HT1080 (cell line): ENCODE data around the gene ABHD13. TPM values are rescaled to one million over a fixed set of nuclear protein-coding genes. Genes with fewer than 3 reads are reported as not detected.
"Not testable (repeated sequence)": the region's sequence is repeated elsewhere in the genome, so short reads cannot be mapped to it uniquely, and the experiment has no call there.

ENCODE experiments used
- DNase-seq: peaks from one replicate; pipeline ENCODE4 v3.0.0-alpha.2; 2015; ENCODE audit warnings: low read depth
- polyA plus RNA-seq, 2 experiments: library from polyadenylated mRNA; depleted of rRNA; stranded (reverse); fragments of >200 nt; gene quantifications; 2 replicates each; pipeline ENCODE4 v1.2.3, GENCODE V29; 2015
- total RNA-seq: library from RNA; depleted of rRNA; stranded (reverse); fragments of >200 nt; shearing (Covaris generic); gene quantifications from 2 replicates; pipeline ENCODE4 v1.2.3, GENCODE V29; 2014; rRNA removed

Gene ABHD13
- total RNA-seq: 5.2 and 7.0 TPM in 2 replicates
- 9.7 and 10.9 TPM in 2 replicates for polyA plus RNA-seq (2015; cell fraction: cytosol; rRNA removed)
- 8.6 and 9.6 TPM in 2 replicates for polyA plus RNA-seq (2015; cell fraction: nucleus; rRNA removed)

DNA sequence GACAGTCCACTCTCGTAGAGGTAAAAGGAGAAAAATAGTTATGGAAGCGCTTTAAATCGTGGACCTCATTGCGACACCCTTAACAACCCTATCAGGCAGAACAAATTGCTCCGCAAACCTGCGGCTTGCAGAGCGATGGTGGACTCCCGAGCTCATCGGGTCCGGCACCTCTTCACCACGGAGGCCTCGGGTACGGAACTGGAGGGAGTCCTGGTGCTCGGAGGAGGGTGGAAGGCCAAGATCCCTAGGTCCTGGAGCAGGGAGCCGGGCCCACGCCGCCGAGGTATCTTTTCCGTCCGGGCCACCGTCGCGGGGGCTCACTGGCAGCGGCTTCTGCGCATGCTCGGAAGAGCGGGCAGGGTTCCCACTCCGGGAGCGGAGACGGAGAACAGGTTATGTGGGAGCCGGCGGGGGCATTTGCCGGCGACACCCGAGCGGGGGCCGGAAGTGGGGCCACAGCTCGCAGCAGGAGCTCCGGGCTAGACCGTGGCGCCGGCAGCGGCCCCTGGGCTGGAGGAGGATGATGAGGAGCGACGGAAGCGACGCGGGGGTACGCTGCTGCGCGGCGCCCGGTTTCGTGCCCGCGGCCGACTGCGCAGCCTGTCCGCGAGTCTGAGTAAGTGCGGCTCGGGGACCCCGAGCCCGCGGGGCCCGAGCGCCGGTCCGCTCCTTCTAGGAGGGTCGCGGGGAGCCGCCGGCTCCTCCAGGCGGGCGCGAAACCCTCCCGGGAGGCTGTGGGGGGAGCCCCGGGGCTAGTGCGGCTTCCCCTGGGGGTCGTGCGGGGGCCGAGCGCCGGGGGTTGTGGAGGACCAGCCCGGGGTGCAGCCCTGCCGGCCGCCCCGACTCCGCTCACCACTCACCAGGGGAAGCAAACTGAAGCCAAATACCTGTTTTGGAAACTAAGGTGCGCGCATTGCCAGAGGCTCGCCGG, at the start of gene ABHD13:
TSS of gene ABHD13 (plus strand) at position 349 of the 931 bp plus-strand sequence. CDS start 10,827 bp downstream, outside the sequence.
- DNase-seq: peak; percentile 94

DNA sequence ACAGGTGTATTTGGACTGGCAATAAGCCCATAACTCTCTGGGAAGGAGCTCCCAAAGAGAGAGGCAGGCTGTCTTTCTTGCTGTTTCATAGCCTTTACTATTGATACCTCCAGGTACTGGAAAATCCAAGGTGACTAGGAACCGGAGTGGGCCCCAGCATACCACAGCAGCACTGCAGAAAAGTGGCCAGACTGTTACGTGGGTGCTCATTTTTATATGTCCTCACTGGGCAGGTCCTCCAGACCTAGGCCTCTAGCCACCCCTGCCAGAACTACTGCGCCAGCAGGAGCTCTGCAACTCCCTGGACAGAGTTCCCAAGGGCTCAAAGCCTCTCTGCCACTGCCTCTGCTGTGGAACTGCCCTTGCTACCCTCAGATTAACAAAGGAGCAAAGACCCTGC, 49.3 kb upstream of the ABHD13 start:
- DNase-seq: no peak

DNA sequence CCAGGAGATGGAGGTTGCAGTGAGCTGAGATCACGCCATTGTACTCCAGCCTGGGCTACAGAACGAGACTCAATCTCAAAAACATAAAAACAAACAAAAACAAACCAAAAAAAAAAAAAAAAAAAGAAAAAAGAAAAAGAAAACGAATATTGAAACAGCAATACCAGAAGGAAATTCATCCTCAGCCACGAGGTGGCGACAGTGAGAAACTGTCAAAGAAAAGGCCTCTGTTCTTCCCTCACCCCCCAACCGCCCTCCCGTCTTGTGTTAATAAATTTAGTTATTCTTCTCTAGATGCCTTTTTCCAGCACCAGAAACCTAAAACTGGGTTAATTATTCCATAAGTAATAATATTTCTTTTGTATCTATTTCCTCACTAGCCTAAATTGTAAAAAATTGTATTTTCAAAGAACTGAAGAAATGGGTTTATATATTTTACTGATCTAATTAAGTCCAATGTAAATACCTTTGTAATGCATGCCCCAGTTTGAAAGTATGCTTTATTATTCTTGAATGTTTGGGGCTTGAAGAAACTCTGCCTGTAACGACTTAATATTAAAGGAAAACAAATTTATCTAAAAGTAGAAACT, 41.4 kb upstream of the ABHD13 start:
- no peak for DNase-seq

DNA sequence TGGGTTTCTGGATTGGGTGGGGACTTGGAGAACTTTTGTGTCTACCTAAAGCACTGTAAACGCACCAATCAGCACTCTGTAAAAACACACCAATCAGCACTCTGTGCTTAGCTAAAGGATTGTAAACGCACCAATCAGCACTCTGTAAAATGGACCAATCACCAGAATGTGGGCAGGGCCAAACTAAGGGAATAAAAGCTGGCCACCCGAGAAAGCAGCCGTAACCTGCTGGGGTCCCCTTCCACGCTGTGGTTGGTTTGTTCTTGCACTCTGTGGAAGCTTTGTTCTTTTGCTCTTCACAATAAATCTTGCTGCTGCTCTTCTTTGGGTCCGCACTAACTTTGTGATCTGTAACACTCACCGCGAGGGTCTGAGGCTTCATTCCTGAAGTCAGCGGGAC, 40.1 kb upstream of the ABHD13 start:
- DNase-seq: no peak

DNA sequence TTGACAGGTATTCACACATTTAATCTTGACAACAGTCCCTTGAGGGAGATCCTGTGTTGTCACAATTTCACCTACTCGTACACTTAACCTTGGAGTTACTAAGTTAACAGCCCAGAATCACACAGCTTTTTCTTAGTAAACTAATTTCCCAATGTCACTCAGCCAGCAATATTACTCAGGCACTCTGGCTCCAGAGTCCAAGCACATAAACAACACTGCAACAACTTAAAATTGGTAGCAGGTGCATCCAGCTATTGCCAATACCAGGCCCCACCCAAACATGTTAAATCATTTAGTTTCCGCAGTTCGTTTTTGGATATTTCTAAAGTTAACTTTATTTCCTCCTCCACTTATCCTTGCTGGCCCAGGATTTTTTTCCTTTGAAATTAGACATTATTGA, 35.5 kb upstream of the ABHD13 start:
- DNase-seq: no peak

DNA sequence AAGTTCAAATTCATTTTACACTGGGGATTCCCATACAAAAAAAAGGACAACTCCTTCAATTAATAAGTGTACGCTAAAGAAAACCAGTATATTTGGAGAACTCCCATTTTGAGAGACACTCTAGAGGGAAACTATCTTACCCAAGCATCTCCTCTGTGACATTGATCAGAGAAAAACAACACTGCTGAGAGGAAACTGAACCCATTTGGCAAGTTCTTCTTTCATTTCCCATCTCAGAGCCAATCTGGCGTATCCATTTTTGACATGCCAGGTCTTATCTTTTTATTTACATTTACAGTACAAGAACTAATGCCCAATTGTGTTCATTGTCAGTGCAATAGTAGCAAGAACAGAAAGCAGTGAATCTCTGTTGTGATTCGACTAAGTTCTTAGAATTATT, 33.0 kb upstream of the ABHD13 start:
- DNase-seq: no peak

DNA sequence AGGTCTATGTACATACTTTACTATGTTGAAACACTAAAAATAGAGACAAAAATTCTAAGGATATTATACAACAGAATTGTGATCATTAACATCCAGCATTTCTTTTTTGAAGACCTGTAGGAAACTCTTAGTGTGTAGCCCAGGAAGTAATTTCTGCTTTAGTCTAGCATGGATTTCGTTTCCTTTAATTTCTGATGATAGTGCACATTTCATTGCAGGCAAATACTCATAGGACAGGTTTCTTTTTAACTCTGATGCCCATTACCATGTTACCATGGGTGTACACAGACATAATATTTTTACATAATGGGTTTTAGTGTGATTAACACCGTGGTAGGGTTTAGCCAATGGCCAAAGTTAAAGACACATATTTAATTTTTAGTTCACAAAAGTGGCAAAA, 29.9 kb upstream of the ABHD13 start:
- no peak for DNase-seq

DNA sequence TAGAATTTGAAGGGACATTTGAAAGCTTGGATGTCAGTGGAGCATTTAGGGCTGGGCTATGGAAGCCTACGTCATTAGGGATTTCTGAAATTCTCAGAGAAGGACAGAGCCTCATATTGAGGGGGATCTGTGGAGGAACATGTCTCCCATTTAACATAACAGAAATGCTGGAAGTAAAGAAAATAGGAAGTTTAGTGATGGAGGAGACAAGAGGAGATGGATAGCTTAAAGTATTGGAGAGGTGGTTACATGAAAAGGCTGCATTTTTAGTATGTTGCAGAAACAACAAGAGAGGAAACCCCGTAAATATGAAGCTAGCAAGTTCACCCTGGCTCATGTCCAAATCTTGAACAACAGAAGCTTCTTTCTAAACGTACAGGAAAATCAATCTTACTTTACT, 27.3 kb upstream of the ABHD13 start:
- no peak for DNase-seq

DNA sequence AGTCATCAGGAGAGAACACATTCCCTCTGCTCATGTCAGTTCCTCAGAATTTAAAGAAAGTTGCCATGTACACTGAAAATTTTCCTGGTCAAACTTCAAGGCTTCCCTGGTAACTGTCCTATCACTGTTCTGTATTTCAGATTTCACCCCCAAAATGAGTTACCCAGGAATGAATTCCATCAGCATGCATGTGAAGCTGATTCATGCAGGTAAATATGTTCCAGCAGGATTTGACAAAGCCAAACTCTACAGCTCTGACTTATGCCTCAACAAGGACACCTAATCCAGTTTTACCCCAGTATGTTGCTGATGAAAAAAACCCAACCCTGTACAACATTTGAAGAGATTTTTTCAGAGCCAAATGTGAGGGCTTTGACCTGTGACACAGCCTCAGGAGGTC, 24.4 kb upstream of the ABHD13 start:
- no peak for DNase-seq

DNA sequence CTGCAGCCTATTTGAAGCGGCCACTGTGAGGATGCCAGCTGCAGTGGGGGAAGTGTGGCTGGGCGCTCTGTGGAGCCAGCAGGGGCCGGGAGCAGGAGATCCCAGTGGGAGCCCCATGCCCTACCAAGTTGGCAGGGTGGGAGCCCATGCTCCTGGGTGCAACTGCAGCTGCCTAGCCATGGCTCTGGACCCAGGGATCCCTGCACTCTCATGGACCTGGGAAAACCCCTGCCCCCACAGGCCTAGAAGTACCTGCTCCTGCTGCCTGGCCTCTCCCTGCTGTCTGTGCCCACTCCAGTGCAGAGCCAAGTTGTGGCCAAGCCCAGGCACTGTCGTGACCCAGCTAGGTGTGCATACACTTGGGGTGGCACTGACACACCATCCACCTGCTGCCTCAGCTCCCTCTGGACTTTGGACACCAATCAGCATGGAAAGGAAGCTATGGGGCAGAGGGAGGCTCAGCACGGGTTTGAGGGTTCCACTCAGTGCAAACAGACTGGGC, 23.7 kb upstream of the ABHD13 start:
- DNase-seq: no peak

DNA sequence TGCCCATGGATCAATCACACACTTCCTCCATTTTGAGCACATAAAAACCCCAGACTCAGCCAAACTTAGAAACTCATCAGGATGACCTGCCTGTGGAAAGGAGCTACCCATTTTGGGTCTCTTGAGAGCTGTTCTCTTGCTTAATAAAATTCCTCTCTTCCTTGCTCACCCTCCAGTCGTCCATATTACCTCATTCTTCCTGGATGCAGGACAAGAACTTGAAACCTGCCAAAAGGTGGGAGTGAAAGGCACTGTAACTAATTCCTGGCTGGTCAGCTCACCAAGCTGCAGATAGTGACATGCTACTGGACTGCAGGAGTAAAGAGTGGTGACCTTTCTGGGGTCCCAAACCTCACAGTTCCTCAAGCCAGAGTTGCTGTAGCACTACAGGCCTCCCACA, 23.0 kb upstream of the ABHD13 start:
- no peak for DNase-seq

DNA sequence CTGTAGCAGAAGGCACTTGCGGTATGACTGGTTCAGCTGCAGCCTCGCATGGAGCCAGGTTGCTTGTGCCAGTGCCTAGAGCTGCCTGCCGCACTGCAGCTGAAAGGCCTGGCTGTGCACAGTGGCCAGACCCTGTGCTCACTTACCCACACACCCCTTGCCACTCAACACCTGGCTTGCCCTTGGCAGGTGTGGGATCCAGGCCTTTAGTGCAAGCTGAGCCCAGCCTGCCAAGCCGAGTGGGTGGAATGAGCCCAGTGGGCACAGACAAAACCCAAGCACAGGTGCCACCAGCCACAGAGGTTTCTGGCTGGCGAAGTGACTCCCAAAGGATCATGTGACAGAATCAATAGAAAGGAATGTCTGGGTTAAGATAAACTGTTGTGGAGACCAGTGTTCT, 22.3 kb upstream of the ABHD13 start:
- DNase-seq: no peak

DNA sequence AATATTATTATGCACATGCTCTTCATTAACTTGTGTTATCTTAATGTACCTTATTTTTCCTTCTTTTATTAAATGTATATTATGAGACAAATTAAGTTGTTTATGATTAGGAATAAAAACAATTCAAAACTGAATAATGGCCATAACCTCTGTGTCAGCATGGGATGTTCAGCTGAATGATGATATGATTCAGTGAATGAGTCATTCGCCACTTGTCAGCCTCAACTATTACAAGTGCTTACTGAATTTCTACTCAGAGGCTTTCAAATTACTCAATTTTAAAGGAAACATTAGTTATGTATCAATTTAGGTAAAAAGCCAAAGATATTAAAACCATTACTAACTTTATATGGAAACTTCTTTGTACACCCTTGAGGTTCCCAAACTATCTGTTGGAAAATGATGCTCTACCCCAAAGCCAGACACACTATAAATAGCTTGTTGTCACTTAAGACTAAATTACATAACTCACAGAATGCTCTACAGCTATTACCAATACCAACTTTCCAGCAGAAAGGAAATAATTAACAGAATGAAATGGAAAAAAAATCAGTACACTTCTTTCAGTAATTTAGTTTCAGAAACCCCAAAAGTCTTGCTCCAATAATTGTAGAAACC, 17.3 kb upstream of the ABHD13 start:
- peak; percentile 49 for DNase-seq

DNA sequence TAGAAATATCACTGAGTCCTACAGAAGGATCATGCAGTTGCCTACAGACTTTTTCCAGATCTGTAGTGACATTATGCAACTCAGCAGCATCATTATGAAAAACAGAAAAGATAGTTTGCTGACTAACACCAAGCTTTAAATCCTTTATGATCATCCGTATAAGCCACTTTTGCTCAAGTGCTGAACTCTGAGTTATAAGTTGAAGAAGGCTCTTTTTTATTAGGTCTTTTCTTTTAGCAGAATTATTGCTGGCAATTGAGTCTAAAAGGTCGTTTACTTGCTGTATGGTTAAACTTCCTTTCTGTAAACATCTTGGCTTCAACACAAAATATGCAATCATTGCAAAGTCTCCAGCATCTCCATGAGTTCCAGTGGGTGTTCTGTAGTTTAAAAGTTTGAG, 7.6 kb upstream of the ABHD13 start:
- DNase-seq: no peak

DNA sequence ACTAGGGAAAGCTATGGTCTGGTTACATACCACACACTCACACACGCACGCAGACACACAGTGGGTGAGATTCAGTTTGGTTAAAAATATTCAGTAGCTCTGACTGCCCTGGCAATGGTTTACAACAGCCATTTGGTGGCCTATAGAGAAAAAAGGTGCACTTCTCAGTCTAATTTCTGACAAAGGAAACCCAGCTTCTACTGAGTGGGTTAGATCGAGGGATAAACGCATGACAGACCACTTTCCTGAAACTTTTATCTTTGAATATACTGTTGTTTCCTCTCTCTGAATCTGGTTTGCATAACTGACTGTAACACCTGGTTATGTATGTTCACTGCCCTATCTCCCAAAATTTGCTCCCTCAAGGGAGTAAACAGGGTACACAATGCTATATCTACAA, 5.3 kb upstream of the ABHD13 start:
- DNase-seq: no peak

DNA sequence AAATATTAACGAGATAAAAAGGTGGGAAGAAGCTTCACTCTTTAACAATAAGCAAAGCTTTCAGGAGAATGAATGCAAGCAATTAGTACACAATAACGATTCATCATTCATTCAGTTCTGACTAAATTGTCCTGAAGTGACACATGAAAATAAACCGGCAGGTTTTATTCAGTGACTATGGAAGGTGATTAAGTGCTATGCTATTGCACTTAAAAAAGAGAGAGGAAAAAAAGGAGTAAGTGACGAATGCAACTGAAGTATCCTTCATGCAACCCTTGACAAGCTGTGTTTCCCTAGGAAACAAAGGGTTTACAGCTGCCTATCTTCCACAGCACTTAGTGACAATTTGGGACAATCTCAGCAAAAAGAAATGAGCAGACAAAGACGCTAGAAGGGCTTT, 4.2 kb upstream of the ABHD13 start:
- DNase-seq: peak; percentile 19

DNA sequence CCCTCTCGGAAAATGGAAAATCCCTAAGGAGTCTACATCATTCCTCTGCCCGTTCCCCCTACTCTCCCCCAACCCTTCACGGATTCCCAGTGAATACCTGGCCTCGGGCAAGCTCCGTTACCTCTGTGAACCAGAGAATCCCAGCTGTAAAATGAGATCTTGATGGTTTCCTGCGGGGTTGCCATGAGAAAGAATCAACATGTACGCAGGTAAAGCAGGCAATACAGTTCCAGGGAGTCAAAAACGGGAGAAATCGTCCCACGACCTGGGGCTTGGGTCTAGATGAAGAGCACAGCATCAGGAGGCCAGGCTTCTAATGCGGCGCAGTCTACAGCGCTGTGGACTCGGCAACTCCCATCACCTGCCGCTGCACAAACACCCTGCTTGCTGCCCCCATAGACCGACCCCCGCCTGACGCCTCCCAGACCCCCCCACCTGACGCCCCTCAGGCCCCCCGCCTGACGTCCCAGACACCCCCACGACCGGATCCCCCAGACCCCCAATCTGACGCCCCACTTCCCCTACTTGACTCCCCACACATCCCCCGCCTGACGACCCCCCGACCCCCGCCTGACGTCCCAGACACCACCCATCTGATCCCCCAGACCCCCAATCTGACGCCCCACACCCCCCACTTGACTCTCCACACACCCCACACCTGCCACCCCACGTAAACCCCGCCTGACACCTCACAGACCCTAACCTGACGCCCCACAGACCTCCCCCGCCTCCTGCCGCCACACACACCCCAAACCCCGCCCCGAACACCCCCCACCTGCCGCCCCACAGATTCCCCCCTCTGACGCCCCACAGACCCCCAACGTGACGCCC, 3.5 kb upstream of the ABHD13 start:
- no peak for DNase-seq

DNA sequence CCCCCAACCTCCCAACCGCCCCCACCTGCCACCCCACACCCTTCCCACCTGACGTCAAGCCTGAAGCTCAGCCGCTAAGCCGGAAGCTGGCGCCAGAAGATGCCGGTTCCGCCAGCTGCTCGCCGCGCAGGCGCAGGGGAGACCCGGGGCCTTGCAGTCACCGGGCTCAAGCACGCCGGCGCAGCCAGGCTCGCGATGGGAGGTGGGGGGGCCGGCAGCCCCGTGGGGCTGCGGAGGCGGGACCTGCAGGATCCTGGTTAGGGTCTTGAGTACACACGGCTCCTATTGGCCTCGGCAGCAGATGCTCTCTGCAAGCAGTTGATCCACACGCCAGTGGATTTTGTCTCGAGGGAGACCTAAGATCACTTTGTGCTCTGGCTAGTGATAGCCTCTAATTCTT, 2.8 kb upstream of the ABHD13 start, which contains the start of gene LIG4:
TSS of gene LIG4 (minus strand) at position 101 of the 400 bp plus-strand sequence. CDS start 4,268 bp downstream, outside the sequence.
- DNase-seq: peak; percentile 85

DNA sequence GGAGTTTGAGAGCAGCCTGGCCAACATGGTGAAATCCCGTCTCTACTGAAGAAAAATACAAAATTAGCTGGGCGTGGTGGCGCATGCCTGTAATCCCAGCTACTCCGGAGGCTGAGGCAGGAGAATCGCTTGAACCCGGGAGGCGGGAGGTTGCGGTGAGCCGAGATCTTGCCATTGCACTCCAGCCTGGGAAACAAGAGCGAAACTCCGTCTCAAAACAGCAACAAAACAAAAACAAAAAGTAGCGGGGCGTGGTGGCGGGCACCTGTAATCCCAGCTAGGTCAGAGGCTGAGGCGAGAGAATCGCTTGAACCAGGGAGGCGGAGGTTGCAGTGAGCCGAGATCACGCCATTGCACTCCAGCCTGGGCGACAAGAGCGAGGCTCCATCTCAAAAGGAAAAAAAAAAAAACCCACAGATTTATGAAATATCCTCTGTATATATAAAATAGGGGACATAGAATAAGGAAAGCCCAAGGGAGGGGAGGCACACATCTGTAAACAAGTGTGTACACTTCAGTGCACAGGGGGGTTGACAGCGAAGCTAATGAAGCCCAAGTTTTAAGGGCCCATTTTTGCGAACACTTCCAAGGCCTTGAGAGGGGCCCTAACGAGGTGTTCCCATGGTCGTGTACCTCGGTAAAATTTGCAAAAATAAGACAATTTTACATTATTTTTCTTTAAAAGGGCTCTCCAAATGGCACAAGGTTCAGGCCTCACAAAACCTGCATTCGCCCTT, 717 bp upstream of the ABHD13 start:
- not testable (repeated sequence) for DNase-seq

DNA sequence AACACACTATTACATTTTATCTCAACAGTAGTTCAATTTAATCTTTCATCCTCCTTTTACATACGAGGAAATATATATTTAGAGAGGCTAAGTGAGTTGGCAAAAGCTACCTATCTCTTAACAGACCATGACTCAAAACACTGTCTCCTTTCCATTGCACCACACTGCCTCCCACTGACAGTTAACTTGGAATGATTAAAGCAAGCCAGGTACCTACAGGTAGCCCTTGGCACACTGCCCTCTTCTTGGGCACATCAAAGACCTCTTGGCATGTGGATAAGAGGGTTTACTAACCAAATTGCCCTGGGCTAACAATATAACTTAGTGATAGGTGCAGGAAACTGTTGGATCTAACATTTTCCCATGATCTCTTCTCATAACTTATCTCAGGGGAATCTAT, 1.8 kb downstream of the ABHD13 start:
- DNase-seq: no peak
